Sigmoid colon (tissue), 7 donors: Measurements from ENCODE around the gene NCOA1. TPM values are rescaled to one million over a fixed set of nuclear protein-coding genes. Genes with fewer than 3 reads are reported as not detected.

Source experiments
- DNase-seq: peaks from one replicate; pipeline ENCODE4 v3.0.0-alpha.2; 2019
- H3K27ac ChIP-seq, 4 donors: fragments of 200-600 bp; sonication (generic); one replicate each; pipeline ENCODE4 v1.5.1; 2016 to 2019; ENCODE audit warnings: mild to moderate bottlenecking in 1 of 4
- H3K27me3 ChIP-seq, 3 donors: fragments of 200-600 bp; sonication (generic); one replicate each; pipeline ENCODE4 v1.5.1; 2019; ENCODE audit warnings: mild to moderate bottlenecking in 1 of 3
- H3K36me3 ChIP-seq, 4 donors: fragments of 200-600 bp; sonication (generic); one replicate each; pipeline ENCODE4 v1.5.1; 2016 to 2019
- H3K4me1 ChIP-seq, 4 donors: fragments of 200-600 bp; sonication (generic); one replicate each; pipeline ENCODE4 v1.5.1; 2017 to 2019
- H3K4me3 ChIP-seq, 4 donors: fragments of 200-600 bp; sonication (generic); one replicate each; pipeline ENCODE4 v1.5.1; 2017 to 2019; ENCODE audit warnings: mild to moderate bottlenecking in 2 of 4, moderate library complexity in 1 of 4
- H3K9me3 ChIP-seq, 4 donors: fragments of 200-600 bp in 3 of 4; sonication (generic) in 3 of 4; one replicate each; pipeline versions ENCODE4 v1.5.1 to v1.6.1; 2013 to 2019
- EP300 ChIP-seq, 4 donors: sonication (generic); formaldehyde crosslinking; IDR thresholded peaks; one replicate each; pipeline ENCODE4 v1.6.1; 2017; ENCODE audit warnings: antibody characterized with exemption in 4 of 4
- POLR2A ChIP-seq, 2 donors: fragments of 450-650 bp; IDR thresholded peaks; one replicate each; pipeline ENCODE4 v1.6.1; 2016; ENCODE audit warnings: antibody characterized with exemption in 2 of 2, mild to moderate bottlenecking in 2 of 2, moderate library complexity in 2 of 2
- POLR2AphosphoS5 ChIP-seq, 4 donors: sonication (generic); formaldehyde crosslinking; IDR thresholded peaks; one replicate each; pipeline ENCODE4 v1.6.1; 2017; ENCODE audit warnings: antibody characterized with exemption in 4 of 4
- WGBS, 2 donors: extraction: QIAGEN DNeasy Blood & Tissue Kit; methylation state at CpG; one replicate each; pipeline ENCODE4 v1.1.7; 2013; 5-methylcytosine and 5-hydroxymethylcytosine counted together
- intact Hi-C: fragments of 100-400 bp; cut with DNase I; formaldehyde crosslinking; loops from one replicate; pipeline ENCODE4 v1.15.1; 2023
- polyA plus RNA-seq, 3 donors: library from polyadenylated mRNA; stranded (reverse); fragments of 200-250 nt; gene quantifications; one replicate each; pipeline ENCODE4 v1.2.3, GENCODE V29; 2013
- total RNA-seq, 4 donors: library from RNA; depleted of rRNA; stranded (reverse); fragments of >200 nt; gene quantifications; one replicate each; pipeline ENCODE4 v1.1.0, GENCODE V29; 2016
- TF ChIP-seq, protein P1 (sequence below), 4 experiments: fragments of 450-650 bp in 3 of 4; fragments of 200-600 bp in 1 of 4; IDR thresholded peaks; one replicate each; pipeline ENCODE4 v1.5.1; 2016 to 2019; ENCODE audit warnings: antibody characterized with exemption in 4 of 4, mild to moderate bottlenecking in 3 of 4, moderate library complexity in 2 of 4
- donor health status: healthy with polysubstance abuse.
- donor health status: Bipolar disorder and iron deficiency.
- donor health status: healthy.

The NCOA1 gene
- total and polyA plus RNA-seq, 7 donors = 11.3 to 61.7 (median 49.2) TPM

DNA sequence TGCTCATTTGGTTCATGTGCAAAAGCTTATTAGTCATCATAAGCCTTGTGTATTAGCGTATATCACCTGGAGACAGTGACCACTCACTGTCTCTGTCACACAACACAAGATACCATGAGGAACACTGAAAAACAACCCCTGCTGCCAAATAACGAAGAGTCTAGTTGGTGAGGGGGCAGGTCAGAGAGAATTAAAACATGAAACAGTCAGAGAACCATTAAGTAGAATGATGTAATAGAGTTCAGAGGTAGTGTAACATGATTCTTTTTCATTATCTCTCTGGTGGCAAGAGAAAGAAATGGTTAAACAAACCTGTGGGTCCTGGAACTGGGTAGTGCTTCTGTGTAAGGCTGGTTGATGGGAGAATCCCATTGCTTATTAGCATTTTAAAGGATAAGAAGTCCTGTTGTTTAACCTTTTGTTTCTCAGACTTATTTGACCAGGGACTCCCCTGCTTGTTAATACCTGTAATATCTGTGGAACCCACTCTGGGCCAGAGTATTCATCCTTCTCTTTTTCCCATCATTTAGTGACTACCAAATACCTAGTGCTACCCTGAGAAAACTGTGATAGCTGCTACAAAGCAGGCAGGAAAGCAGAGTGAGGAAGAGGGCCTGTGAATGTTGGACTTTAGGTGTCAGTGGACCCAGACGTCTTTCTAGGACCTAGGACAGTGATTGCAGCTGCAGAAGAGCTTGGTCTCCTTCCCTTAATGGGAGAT, 264.1 kb downstream of the NCOA1 start:
- Histone ChIP-seq H3K9me3 (no peaks in the 10 kb centered on the region), H3K27me3 (no peaks in the 10 kb centered on the region), H3K27ac (no peak overlapping the region), H3K4me1 (no peaks in the 10 kb centered on the region), H3K4me3 (no peak overlapping the region), H3K36me3 (peaks cover 17 to 79% (median 43%) of the 10 kb centered on the region in 4 donors)
- intact Hi-C loops = no loop called here
- DNase-seq = no peak
- 87 to 90% methylated on average over 3 of the region's 3 CpGs for WGBS, 2 donors
- TF ChIP-seq, protein P1, sequence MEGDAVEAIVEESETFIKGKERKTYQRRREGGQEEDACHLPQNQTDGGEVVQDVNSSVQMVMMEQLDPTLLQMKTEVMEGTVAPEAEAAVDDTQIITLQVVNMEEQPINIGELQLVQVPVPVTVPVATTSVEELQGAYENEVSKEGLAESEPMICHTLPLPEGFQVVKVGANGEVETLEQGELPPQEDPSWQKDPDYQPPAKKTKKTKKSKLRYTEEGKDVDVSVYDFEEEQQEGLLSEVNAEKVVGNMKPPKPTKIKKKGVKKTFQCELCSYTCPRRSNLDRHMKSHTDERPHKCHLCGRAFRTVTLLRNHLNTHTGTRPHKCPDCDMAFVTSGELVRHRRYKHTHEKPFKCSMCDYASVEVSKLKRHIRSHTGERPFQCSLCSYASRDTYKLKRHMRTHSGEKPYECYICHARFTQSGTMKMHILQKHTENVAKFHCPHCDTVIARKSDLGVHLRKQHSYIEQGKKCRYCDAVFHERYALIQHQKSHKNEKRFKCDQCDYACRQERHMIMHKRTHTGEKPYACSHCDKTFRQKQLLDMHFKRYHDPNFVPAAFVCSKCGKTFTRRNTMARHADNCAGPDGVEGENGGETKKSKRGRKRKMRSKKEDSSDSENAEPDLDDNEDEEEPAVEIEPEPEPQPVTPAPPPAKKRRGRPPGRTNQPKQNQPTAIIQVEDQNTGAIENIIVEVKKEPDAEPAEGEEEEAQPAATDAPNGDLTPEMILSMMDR (IDR thresholded peaks at IDR 0.05) = no peak
- TF ChIP-seq POLR2A (IDR thresholded peaks at IDR 0.05) (no peak), EP300 (IDR thresholded peaks at IDR 0.05) (no peak), POLR2AphosphoS5 (IDR thresholded peaks at IDR 0.05) (no peak)

DNA sequence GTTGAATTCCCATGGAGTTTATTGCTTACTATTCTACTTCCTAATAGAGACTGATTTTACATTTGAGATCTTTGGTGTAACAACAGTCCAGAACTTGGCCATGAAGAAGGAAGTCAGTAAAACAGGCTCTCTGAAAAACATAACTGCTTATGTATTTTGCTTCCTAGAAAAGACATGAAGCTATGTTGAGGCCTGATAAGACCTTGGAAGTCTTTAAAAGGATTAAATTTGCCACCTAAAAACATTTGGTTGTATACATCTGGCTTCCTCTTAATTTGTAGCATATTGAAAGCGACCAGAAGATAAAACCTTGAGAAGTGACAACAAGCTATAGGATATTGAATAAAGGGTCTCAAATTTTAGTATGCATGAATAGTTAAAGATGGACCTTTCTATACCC, 265.7 kb downstream of the NCOA1 start:
- H3K4me1 ChIP-seq = no peaks in the 10 kb centered on the region
- H3K9me3 ChIP-seq = no peaks in the 10 kb centered on the region
- peaks cover 17 to 90% (median 43%) of the 10 kb centered on the region in 4 donors for H3K36me3 ChIP-seq
- TF ChIP-seq POLR2A (IDR thresholded peaks at IDR 0.05) (no peak), EP300 (IDR thresholded peaks at IDR 0.05) (no peak), POLR2AphosphoS5 (IDR thresholded peaks at IDR 0.05) (no peak)
- TF ChIP-seq, protein P1 (IDR thresholded peaks at IDR 0.05) = no peak
- no peak overlapping the region for H3K4me3 ChIP-seq
- 96 to 97% methylated on average over 1 of the region's 1 CpG for WGBS, 2 donors
- DNase-seq = no peak
- H3K27me3 ChIP-seq = no peaks in the 10 kb centered on the region
- intact Hi-C loops = no loop called here
- no peak overlapping the region for H3K27ac ChIP-seq

DNA sequence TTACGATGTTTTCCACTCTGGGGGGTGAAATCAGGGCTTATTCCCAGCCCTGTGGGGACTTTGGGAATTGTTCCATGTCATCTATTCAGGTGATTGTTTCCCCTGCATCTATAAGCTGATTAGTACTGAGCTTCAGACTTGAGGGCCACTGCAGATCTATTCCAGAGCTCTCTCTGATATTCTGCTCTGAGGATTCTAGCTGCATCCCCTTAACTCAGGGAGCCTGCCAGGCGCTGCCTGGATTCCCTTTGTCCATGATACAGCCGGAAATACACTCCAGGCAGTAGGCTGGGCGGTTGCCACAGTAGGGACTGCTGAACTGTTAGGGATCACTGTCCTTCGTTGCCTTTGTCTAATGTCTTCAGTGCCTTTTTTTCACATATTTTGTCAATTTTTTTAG, 270.8 kb downstream of the NCOA1 start:
- no peak overlapping the region for H3K4me3 ChIP-seq
- 92 to 96% methylated on average over 5 of the region's 5 CpGs for WGBS, 2 donors
- TF ChIP-seq POLR2A (IDR thresholded peaks at IDR 0.05) (no peak), EP300 (IDR thresholded peaks at IDR 0.05) (no peak), POLR2AphosphoS5 (IDR thresholded peaks at IDR 0.05) (no peak)
- TF ChIP-seq, protein P1 (IDR thresholded peaks at IDR 0.05) = no peak
- H3K9me3 ChIP-seq = no peaks in the 10 kb centered on the region
- no peaks in the 10 kb centered on the region for H3K27me3 ChIP-seq
- no peaks in the 10 kb centered on the region for H3K4me1 ChIP-seq
- intact Hi-C loops = no loop called here
- peaks cover 19 to 84% (median 36%) of the 10 kb centered on the region in 4 donors for H3K36me3 ChIP-seq
- H3K27ac ChIP-seq = no peak overlapping the region
- no peak for DNase-seq

DNA sequence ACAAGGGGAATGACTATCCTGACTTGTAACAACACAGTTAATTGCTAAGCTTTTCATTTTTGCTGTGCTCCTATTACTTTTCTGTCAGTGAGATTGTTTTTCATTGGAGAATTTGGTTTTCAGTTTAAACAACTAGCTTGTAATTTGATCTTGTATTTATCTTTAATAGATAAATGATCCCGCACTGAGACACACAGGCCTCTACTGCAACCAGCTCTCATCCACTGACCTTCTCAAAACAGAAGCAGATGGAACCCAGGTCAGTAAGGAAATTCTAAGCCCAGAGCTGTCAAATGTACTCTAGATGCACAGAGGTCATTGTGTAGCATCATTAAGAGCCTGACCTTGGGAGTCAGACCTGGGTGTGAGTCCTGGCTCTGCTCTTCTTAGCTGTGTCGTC, 271.5 kb downstream of the NCOA1 start:
- Histone ChIP-seq H3K4me3 (no peak overlapping the region), H3K27me3 (no peaks in the 10 kb centered on the region), H3K4me1 (no peaks in the 10 kb centered on the region), H3K27ac (no peak overlapping the region), H3K36me3 (peaks cover 19 to 83% (median 35%) of the 10 kb centered on the region in 4 donors), H3K9me3 (no peaks in the 10 kb centered on the region)
- WGBS, 2 donors = 77 to 80% methylated on average over 2 of the region's 2 CpGs
- intact Hi-C loops = no loop called here
- DNase-seq = no peak
- TF ChIP-seq POLR2A (IDR thresholded peaks at IDR 0.05) (no peak), EP300 (IDR thresholded peaks at IDR 0.05) (no peak), POLR2AphosphoS5 (IDR thresholded peaks at IDR 0.05) (no peak)
- TF ChIP-seq, protein P1 (IDR thresholded peaks at IDR 0.05) = no peak
